ENCODE measurements around the gene SHTN1. TPM values are rescaled to one million over a fixed set of nuclear protein-coding genes. Genes with fewer than 3 reads are reported as not detected.

SHTN1 gene
- total RNA-seq, 2 donors from 2014 or later = 13.9 to 18.2 TPM

DNA sequence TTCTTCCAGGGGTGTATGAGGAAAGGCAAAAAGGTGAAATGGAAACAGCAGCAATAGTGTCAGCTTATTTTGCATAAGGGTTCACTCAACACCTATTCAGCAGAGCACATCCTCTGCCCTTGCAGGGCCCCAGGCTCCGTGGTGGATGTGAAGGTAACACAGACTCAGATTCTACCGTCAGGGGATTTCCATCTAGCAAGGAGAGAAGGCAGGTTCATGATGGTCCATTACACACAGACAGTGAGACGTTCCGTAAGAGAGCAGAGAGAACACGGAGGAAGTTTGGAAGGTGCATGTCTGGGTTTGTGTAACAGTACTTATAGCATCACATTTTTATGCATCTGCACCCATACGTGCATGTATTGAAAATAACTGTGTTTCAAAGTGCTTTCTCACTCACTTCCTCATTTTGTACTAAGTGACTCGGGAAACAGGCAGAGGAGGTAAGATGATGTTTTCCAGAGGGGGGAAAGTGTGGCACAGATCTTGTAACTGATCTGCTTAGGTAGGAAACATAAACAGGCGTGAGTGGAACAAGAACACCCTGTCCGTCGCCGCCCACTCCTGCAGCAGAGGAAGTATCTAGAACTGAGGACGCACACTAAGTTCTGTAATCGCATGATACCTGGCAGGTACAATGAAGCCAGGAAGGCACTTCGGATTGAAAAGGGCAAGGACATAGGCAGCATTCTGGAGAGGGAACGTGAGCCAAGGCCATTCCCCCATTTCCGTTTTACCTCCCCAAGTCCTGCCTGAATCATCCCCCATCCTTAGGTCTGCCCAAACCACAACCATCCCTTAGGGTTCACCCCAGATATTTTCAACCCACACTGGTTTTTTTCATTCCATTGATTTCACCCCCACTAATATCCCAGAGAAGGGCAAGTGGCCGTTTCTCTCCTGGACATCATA, 156.7 kb downstream of the SHTN1 start:
- Histone ChIP-seq H3K36me3 (no peaks in the 10 kb centered on the region), H3K27ac (no peak overlapping the region), H3K27me3 (replicated peaks; ENCODE audit: insufficient read depth) (no peaks in the 10 kb centered on the region), H3K9me3 (no peaks in the 10 kb centered on the region), H3K4me3 (peak overlapping the region; percentile 74), H3K4me1 (ENCODE audit: control insufficient read depth in 1 of 2, low read depth in 2 of 2) (peaks cover 0 to 16% of the 10 kb centered on the region in 2 donors)
- DNase-seq (ENCODE audit: low spot score) (no peak), ATAC-seq (ENCODE audit: insufficient number of reproducible peaks, low FRiP score, low read depth) (no peak)
- TF ChIP-seq CTCF (IDR thresholded peaks at IDR 0.05) = no peak

DNA sequence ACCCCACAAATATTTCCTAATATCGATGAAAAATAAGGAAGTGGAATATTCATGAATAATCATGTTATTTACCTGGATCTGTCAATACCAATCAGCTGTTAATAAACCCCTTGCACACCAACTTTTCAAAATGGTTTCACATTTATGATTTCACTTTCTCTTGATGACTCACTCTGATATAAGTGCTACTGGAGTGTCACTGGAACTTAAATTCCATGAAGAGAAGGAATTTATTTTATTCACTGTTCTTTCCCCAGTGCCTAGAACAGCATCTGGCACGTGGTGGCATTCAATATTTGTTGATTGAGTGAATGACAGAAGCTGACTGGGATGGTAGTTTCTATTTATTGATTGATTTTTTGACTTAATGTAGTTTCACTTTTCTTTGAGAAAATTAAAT, 159.2 kb downstream of the SHTN1 start:
- Histone ChIP-seq H3K4me3 (no peak overlapping the region), H3K36me3 (no peaks in the 10 kb centered on the region), H3K27ac (no peak overlapping the region), H3K27me3 (replicated peaks; ENCODE audit: insufficient read depth) (no peaks in the 10 kb centered on the region), H3K4me1 (ENCODE audit: control insufficient read depth in 1 of 2, low read depth in 2 of 2) (peaks cover 0 to 16% of the 10 kb centered on the region in 2 donors), H3K9me3 (no peaks in the 10 kb centered on the region)
- no peak for DNase-seq (ENCODE audit: low spot score)
- no peak for ATAC-seq (ENCODE audit: insufficient number of reproducible peaks, low FRiP score, low read depth)
- TF ChIP-seq CTCF (IDR thresholded peaks at IDR 0.05) = no peak

- no peak overlapping the region for H3K4me3 ChIP-seq
- no peaks in the 10 kb centered on the region for H3K9me3 ChIP-seq
These were observed 164.5 kb downstream of the SHTN1 start for GRCh38 chr10:116840389-116841075.

GRCh38 chr10:116838143-116838725, 166.8 kb downstream of the SHTN1 start:
- Histone ChIP-seq H3K4me1 (ENCODE audit: control insufficient read depth in 1 of 2, low read depth in 2 of 2) (no peaks in the 10 kb centered on the region), H3K27ac (no peak overlapping the region), H3K4me3 (no peak overlapping the region), H3K27me3 (replicated peaks; ENCODE audit: insufficient read depth) (no peaks in the 10 kb centered on the region), H3K36me3 (no peaks in the 10 kb centered on the region), H3K9me3 (no peaks in the 10 kb centered on the region)
- no peak for ATAC-seq (ENCODE audit: insufficient number of reproducible peaks, low FRiP score, low read depth)
- DNase-seq (ENCODE audit: low spot score) = no peak
- TF ChIP-seq CTCF (IDR thresholded peaks at IDR 0.05) = no peak

More at GRCh38 chr10:116840389-116841075, 164.5 kb downstream of the SHTN1 start:
- ATAC-seq (ENCODE audit: insufficient number of reproducible peaks, low FRiP score, low read depth) = no peak
- Histone ChIP-seq H3K27ac (no peak overlapping the region), H3K4me1 (ENCODE audit: control insufficient read depth in 1 of 2, low read depth in 2 of 2) (no peaks in the 10 kb centered on the region), H3K27me3 (replicated peaks; ENCODE audit: insufficient read depth) (no peaks in the 10 kb centered on the region), H3K36me3 (no peaks in the 10 kb centered on the region)
- TF ChIP-seq CTCF (IDR thresholded peaks at IDR 0.05) = no peak
- no peak for DNase-seq (ENCODE audit: low spot score)
